RPMI7951 (cell line): ENCODE results near the gene ZNRF2. TPM values are rescaled to one million over a fixed set of nuclear protein-coding genes. Genes with fewer than 3 reads are reported as not detected.
"Not testable (repeated sequence)": the region's sequence is repeated elsewhere in the genome, so short reads cannot be mapped to it uniquely, and the experiment has no call there.

Experiments
- DNase-seq: peaks from one replicate; pipeline ENCODE4 v3.0.0-alpha.2; 2012; ENCODE audit warnings: low read depth
- total RNA-seq: library from RNA; depleted of rRNA; stranded (reverse); fragments of >200 nt; shearing (Covaris generic); gene quantifications from 2 replicates; pipeline ENCODE4 v1.2.3, GENCODE V29; 2014

Gene ZNRF2
- total RNA-seq, 1 experiment from 2014 or later: 15.1 TPM

DNA sequence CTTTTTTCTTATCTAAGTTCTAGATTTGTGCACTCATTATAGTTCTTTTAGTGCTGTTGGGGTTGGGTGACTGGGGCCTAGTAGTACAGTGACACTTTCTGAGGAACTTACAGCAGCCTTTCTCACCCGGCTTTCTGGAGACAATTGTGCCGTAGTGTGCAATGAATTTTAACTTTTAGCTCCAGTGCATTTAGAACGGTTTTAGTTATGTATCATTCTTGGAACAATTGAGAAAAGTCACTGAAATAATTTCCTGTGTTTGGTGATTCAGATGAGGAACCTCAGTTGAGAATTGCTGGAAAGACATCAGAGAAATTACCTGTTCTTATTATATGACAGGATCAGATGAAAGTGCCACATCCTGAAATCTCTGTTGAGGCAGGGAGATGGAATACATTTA, 3.2 kb downstream of the ZNRF2 start:
- DNase-seq: not testable (repeated sequence)

DNA sequence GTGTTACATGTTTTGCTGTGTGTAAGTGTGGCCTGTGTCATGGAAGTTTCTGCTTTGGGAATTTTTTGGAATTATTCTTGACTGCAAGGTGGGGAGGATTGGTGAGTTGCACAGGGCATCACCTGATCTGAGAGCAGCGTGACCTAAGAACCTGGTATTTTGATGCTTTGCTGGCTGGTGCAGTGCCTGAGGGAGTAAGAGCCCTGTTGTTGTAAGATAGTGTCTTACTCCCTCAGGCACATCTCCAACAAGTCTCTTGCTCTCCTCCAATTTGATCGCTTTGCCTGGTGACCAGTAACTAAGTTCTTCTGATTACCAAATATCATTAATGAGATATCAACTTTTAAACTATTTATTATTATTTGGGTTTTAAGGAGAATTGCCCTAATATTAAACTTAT, 5.2 kb downstream of the ZNRF2 start:
- DNase-seq: not testable (repeated sequence)

DNA sequence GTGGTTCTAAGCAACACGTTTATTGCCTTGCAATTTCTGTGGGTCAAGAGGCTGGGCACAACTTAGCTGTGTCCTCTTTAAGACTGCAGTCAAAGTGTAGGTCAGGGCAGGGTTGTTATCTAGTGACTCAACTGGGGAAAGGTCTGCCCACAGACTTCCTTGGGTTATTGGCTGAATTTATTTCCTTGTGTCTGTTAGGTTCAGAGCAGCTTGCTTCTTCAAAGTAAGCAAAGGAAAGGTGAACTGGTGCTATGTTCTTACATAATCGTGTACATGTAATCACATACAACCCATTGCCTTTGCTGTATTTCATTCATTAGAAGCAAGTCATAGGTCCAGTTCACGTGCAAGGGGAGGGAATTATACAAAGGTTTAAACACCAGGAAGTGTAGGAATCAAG, 5.9 kb downstream of the ZNRF2 start:
- DNase-seq: peak; percentile 61

DNA sequence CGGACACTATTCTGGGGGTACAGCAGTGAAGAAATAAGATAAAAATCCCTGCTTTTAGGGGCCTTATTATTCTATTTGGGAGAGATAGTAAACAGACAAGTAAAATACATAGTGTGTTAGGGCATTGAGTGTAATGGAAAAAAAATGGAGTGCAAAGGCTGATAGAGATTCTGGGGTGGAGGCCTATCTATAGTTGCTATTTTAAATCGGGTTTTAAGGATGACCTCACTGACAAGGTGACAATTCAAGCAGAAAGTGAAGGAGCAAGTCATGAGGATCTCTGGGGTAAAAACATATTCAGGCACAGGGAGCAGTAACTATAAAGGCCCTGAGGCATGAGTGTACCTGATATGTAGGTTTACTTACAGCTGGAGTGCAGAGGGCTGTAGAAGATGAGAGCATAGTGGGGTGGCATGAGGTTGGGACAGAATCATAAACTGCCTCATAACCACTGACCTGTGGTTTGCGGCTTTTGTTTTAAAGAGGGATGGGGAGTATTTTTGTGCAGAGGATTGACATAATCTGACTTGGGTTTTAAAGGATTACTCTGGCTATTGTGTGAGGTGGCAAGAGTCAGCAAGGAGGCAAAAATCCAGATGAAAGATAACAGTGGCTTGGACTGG, 8.1 kb downstream of the ZNRF2 start:
- DNase-seq: not testable (repeated sequence)

DNA sequence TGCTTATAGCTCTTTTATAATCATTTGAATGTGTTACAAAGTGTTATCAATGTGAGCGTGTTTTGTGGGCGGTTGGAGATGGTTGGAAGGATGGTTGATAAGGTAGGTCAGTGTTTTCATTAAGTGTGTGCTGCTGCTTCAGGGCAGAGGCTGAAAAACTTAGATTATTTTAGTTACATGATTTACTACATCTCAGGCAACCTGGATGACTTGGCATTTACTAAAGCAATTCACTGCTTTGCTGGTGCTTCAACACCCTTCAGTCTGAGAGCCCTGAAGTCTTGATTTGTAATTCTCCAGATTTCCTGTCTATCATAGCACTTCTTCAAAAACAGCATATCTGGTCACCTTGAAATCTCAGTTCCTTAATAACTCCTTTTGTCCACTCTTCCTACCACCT, 11.9 kb downstream of the ZNRF2 start:
- not testable (repeated sequence) for DNase-seq

DNA sequence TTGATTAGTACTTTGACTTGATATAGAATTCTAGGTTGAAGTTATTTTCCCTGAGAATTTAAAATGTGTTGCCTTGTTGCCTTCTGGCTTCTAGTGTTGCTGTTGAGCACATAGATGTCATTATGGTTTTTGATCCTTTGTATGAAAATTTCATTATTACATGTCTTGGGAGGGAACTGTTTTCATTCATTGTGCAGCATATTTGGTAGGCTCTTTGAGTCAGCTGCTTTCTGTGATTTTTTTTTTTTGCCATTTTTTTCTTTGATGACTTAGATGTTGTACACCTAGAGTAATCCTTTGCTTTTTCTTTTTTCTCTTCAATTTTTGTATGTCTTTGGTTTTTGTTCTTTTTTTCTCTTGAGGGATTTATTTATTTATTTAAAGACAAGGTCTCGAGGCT, 13.1 kb downstream of the ZNRF2 start:
- DNase-seq: not testable (repeated sequence)

DNA sequence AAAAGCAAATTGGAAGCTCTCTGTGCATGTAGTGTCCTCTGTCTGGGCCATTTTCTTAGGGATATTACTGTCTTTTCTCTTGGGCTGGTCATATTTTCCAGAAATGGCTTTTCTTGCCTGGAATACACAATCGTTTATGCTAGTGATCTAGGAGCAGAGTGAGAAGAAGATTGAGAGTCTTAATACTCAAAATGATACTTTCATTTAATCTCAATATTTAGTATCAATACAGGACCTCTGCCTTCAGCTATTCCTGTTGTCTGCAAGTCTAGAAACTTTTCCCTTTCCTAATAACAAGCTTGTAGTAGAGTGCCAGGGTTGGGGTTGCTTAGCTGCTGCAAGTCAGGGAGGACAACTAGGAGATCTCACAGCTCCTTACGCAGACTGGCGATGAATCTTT, 14.0 kb downstream of the ZNRF2 start:
- DNase-seq: not testable (repeated sequence)

DNA sequence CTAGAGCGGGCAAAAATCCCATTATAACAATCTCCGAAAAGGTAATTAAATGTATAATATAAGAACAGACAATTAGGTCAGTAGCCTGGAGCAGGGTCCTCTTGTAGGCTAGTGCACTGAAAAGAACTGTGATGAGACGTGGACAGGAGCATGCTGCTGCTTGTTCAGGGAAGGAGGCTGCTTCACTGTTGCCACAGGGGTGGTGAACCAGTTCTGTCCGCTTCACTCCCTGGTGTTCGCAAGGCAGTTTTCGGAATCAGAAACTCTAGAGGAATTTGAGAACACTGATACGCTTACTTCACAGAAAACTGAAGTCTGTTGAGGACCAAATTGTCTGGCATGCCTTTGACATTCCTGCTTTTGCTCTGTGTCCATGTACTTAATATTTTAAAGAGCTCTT, 17.4 kb downstream of the ZNRF2 start:
- no peak for DNase-seq

DNA sequence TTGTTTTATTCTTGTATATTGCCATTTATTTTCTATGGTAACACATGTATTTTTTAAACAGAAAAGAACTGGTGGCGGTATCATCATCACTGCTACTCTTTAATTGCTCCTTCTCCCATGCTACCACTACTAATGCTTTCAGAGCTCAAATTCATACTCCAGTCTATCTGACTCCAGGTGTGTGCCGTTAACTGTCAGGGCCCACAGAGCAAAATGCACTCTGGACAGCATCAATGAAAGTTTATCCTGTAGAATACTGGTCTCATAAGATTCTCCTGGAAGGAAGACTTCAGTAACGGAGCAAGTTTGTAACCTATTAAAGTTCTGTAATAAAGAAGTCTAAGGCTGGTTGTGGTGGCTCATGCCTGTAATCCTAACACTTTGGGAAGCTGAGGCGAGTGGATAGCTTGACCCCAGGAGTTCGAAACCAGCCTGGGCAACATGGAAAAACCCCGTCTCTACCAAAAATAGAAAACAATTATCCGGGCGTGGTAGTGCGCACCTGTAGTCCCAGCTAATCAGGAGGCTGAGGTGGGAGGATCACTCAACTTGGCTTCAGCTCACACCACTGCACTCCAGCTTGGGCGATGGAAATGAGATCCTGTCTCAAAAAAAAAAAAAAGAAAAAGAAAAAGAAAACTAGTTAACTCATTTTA, 18.4 kb downstream of the ZNRF2 start:
- no peak for DNase-seq

DNA sequence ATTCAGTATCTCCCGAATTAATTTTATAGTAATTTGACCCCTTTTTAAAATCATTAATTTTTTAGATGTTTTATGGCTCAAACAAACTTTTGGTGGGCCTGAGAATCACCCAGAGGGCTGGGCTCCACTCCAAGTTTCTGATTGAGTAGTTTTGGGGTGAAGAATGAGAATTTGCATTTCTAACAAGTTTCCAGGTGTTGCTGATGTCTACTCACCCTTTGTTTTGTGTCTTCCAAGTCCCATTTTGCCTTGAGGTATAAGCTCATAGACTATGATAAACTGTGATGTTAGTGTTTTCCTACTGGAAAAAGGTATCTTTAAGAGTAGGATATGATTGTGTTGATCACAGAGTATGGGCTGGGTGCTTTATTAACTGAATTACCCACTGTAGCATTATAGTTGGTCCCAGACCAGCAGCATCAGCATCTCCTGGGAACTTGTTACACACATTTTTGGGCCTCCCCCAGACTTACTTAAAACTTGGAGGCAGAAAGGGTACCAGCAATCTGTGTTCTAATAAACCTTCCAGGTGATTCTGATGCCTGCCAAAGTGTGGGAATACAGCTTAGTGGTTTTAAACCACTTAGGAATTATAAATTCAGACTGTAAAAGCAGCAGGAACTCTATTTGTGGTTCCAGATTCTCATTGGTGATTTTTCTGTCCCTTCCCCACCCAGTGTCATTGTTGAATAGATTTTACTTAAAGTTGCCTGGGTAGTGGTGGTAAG, 19.1 kb downstream of the ZNRF2 start:
- DNase-seq: no peak

DNA sequence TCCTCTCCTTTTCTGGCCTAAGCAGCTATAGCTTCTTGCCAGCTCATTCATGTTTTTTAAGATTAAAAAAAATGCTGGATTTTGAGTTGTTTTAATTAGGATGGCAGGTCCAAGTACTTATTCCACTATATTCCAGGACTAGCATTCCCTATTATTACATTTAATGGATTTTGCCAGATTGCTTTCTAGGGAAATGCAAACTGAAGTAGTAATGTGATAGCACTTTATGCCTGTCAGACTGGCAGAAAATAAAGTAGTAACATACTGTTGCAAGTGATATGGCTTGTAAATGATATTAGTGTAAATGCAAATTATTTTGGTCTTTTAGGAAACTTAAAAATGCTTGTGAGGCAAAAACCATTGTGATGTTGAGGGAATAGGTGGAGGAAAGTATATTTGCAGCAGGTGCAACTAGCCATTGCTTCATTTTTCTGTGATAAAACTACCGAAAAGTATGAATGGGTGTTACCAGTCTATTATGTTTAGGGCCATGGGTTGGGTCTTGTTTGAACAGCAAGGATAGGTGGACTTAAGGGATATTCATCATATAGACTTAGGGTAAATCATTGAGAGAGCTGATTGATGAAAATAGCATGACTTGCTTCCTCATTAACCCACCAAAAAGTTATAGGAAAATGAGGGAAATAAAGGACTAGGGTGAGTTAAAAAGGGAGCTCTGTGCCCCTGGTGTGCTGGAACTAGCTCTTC, 19.9 kb downstream of the ZNRF2 start:
- no peak for DNase-seq

DNA sequence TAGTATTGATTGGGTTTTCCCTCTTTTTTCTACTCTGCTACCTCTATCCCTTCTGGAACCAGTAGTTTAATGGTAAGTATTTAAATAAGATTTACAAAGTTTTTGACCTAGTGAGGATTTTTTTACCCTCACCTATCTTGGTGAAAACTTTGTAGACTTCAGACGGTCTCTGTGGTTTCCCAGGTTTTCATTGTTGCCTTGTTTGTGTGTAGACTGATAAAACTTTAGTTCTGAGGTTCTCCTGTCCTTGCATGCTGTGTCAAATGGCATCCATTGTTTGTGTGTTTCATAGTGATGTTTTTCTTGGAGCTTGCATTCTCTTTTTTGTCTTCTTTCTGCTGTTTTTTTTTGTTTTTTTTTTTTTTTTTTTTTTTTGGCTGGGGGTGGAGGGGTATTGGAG, 22.6 kb downstream of the ZNRF2 start:
- DNase-seq: no peak

DNA sequence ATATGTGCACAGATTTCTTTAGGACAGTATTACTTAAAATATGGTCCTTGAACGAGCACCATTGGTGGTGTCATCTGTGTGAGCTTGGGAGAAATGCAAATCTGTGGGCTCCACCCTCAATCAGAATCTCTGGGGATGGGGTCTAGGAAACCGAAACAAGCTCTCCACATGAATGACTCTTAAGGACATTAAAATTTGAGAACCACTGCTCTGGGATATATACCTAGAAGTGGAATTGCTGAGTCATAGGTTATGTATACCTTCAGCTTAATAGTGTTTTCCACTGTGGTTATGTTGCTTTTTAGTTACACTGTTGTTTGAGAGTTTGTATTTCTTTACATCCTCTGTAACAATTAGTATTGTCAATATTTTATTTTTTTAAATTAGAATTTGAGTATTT, 24.0 kb downstream of the ZNRF2 start:
- peak; percentile 42 for DNase-seq

DNA sequence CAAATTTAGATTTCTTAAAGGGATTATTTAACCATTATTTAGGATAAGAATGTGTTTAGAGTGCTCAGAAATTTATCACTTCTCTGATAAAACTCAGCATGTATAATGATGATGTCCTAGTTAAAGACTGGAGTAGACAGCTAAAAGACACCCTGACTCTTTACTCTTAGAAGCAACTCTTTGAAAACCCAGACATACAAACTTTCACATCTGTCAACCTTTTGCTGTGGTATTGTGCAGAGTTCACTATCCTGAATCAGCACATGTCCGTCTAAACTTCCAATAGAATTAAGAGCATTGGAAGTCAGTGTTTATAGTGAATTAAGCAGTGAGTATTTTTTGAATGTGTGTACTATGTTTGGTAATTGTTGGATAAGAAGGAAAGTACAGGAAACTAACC, 24.9 kb downstream of the ZNRF2 start:
- no peak for DNase-seq

DNA sequence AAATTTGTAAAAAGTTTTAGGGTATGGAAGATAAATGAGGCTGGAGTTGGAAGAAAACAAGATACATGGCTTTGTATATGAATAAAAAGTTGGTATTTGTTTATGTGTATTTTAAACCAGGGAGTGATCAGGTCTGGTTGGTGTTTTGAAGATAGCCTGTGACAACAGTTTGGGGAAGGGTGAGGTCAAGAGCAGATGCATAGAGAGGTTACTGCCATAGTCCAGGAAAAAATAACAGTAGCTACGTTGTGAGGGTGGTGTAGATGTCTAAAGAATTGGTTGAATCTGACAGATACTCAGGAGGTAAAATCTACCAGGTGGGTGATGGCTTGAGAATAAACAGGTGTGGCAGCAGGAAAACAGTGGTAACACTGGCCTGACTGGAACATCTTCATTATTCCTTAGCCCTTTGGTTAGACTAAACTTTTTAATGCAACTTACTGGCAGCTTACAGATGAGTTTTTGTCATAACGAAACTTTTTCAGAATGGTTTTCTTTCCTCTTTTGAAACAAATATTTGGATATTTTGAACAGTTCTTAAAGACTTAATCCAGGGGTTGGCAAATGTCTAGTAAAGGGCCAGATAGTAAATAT, 25.5 kb downstream of the ZNRF2 start:
- no peak for DNase-seq

DNA sequence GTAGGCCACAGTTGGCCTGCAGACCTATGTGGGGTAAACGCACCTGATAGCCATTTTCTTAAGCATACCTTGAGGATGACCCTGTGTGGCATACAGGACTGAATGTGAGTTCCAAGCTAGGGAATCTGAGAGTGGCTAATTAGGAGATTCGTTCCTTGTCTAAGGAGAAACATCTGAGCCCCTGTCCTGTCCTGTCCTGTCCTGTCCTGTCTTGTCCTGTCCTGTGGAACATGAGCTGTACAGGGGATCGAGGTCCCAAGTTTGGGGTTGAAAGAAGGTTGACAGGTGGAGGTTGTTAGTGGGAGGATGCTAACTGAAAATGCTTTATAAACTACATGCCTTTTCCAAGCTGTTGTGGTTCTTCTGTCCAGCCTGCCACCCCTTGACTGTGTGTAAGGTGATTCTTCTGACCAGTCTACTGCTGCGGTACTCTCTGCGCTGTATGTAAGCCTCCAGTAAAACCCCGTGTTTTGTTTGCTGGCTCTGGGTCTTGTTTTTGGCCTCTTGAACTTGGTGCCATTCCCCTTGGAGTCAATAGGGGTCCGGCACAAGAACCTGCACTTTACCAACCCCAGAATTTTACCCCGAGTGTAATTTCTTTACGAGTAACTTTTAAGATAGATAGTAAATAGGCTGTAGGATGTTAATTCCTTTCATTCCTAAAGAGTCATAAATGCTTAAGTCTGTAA, 26.4 kb downstream of the ZNRF2 start:
- DNase-seq: no peak

DNA sequence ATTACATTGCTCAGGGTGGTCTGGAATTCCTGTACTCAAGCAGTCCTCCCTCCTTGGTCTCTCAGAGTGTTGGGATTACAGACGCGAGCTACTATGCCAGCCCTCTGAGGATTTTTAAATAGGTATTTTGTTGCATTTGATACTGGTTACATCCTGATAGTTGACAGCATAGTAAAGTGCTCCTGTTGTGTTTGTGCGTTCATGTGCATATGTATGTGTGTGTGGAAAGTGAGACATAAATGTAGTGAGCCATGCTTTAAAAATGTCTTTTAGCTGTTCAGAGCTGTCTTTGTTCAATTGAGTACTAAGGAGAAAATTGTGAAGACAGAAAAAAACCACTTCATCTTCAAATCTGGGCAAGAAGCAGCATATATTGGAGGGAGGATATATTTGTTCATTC, 27.8 kb downstream of the ZNRF2 start:
- DNase-seq: no peak

DNA sequence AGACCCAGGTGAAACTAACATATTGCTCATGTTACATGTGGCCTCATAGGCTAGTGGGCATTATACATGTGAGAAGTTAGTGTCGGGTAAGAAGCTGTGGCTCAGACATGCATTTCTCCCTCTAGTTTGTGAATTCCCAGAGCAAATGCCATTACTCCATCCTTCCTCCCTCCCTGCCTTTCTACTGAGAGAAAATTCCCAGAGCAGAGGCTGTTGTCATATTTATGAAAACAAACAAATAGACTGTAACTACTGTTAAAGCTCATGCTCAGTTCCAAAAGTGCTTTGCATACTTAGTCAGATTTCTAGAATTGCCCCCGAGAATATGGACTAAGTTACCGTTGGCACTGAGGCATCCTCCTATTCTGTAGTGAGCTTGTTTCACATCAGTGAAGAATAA, 29.0 kb downstream of the ZNRF2 start:
- DNase-seq: no peak

DNA sequence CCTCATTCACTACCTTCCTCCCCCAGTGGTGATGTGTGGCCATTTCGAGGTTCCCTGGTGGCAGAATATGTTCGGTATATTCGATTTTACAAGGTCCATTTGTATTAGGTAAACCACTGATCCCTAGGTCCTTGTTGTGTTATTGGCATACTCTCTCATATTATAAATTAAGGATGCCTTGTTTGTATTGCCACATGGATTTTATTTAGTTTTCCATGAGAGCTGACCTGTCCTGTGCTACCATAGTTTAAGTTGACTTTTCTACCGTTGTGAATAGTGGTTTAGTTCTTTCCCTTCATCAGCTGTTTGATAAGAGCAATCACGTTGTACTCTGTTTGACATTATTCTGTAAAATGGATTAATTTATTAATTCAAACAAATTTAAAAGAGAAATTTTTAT, 29.4 kb downstream of the ZNRF2 start:
- DNase-seq: no peak

DNA sequence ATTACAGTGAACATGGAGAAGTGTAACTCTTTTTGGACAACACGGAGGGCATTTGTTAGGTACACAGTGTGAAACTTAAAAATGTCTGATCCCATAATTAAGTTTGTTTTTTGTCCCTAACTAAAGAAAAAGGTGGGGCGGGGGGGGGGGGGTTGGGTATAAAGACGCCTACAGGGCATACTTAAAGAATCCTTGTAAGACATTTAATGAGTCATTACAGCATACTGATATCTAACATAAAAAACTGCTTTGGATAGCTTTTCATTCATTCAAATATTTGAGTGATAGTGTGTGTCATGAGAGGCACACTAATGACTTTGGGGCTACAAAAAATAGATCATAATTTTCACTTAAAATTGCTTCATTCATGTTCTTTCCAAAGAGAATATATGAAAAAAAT, 31.2 kb downstream of the ZNRF2 start:
- DNase-seq: no peak

DNA sequence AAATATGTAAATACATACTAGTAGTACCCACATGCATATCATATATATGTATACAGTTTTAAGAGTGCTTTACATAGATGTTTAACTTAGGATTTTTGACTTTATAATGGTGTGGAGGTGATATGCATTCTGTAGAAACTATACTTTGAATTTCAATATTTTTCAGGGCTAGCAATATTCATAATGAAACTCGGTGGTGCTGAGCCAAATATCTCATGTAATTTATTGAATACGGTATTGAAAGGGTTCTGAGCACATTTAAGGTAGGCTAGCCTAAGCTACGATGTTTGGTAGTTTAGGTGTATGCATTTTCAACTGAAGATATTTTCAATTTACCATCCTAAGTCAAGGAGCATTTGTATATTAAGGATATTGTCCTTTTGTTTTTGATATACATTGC, 36.0 kb downstream of the ZNRF2 start:
- DNase-seq: no peak
